Ramos (cell line): ENCODE data around the gene POLR2A.

Experiments used
- in situ Hi-C: fragments of 300-500 bp; cut with MboI; formaldehyde crosslinking; loops from one replicate; pipeline ENCODE4 v1.14.3; 2022; ENCODE audit warnings: low sequenced_read_pairs; ENCODE audit not compliant: unreplicated experiment

POLR2A gene

GRCh38 chr17:7548585-7549400 is 64.6 kb downstream of the POLR2A start, which contains the start of gene TNFSF12:
TNFSF12 (plus strand) TSS chr17:7549058; CDS start chr17:7549154, 96 bp downstream.
- in situ Hi-C loops: no loop called here
